ENCODE measurements around the gene MYO7B. TPM values are rescaled to one million over a fixed set of nuclear protein-coding genes. Genes with fewer than 3 reads are reported as not detected.

The MYO7B gene
- polyA plus RNA-seq, 4 donors: 0.59 to 24.5 (median 16.8) TPM

DNA sequence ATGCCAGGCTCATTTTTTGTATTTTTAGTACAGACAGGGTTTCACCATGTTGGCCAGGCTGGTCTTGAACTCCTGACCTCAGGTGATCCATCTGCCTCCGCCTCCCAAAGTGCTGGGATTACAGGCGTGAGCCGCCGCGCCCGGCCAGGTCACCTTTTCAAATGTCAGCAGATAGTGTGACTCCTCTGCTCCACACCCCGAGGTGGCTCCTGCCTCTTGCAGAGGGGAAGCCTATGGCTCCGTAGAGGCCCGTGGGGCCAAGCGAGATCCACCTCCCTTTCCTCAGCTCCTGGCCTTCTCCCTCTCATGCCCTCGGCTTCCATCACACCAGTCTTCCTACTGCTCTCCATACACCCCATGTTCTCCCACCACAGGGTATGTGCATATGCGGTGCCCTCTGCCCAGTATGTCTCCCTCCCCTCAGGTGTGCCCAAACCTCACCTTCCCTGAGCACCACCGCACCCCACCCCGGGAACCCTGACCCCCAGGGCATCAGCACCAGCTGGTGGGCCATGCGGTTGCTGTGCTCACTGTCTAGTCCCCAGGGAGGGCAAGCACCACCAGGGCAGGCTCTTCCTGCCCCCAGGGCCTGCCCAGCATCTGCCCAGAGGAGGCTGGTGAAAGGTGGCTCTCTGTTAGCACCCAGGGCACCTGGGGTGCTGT lies 121.2 kb downstream of the MYO7B start:
- DNase-seq (ENCODE audit: low read depth in 4 of 4, low spot score in 3 of 4): no peak

DNA sequence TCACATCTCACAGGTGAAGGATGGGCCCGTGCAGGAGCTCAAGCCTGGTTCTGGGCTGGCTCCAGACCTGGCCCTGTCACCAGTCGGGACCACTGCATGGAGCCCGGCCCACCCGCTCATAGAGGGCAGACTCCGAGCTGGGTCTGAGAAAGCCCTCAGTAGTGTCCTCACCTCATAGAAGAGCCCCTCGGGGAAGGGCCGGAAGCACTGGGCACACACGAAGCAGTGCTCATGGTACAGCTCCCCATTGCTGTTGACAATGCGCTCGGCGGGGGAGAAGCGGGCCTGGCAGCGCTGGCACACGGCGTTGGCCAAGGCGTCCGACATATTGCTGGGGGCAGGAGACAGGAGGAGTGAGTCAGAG lies 121.7 kb downstream of the MYO7B start:
- no peak for DNase-seq (ENCODE audit: low read depth in 4 of 4, low spot score in 3 of 4)

DNA sequence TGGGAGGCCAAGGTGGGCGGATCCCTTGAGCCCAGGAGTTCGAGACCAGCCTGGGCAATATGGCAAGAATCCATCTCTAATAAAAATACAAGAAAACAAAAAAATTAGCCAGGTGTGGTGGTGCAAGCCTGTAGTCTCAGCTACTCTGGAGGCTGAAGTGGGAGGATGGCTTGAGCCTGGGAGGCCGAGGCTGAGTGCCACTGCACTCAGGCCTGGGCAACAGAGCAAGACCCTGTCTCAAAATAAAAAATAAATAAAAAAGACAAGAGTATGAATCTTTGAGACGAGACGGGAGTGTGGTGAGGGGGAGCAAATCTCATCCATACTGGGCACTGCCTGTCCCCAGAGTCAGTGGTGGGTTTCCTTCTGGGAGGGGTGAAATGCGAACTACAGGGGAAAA lies 122.7 kb downstream of the MYO7B start:
- no peak for DNase-seq (ENCODE audit: low read depth in 4 of 4, low spot score in 3 of 4)

DNA sequence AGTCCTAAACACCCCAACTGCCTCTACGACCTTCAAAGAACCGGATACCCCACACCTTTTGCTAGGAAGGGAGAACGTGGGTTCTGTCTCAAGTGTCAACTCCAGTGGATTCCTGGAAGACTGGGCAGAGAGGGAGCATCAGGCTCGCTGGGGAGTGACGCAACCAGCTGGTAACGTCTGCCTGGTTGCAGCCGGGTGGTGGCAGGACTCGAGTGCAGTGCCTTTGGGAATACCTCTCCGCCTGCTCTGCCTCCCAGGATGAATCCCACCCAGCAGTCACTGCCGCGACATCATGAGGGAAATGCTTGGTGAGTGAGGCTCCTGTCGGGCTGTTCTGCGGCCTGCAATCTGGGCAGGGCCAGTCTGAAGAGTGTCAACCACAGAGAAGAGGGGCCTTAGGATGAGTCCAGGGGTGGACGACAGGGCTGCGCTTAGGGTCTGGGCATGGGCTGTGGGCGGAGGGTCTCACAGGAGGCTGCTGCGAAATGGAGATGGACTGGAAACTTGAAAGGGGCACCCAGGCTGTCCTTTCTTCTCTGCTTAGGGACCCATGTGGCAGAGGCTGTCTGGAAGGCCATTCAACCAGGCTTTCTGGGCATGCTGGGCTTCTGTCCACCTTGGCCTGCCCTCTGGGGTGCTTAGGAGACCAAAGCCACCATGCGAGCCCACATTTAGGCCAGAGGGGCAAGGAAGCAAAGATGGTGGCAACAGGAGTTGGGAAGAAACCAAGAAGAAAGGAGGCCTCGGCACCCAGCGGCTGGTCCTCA lies 123.3 kb downstream of the MYO7B start:
- DNase-seq (ENCODE audit: low read depth in 4 of 4, low spot score in 3 of 4): no peak

DNA sequence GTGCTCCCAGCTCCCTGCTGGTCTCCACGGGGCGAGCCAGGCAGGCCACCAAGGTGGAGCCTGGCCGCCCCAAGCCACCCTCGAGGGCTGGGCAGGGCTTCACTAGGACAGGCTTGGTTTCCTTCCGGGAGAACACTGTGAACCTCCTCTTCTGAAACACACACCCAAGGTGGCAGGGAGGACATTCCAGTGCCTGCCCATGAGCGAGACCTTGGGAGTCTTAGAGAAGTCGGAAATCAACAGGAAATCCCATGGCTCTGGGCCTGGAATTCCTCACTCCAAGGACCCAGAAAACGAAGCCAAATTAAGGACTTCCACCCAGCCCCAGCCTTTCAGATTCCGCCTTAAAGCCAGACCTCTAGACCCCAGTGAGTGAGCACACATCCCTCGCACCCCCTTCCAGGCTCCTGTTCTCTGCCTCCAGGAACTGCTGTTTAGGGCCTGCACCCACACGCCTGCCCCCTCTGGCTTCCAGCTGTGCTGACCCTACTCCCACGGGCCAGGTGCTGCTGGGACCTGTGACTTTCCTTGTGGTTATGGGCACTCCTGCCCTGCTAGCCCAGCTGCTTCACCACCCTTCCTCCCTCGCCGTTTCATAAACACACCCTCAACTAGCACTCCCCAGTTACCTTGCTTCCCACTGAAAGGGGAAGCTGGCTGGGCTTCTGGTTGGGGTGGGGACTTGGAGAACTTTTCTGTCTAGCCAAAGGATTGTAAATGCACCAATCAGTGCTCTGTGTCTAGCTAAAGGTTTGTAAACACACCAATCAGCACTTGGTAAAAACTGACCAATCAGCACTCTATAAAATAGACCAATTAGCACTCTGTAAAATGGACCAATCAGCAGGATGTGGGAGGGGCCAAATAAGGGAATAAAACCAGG lies 124.2 kb downstream of the MYO7B start:
- no peak for DNase-seq (ENCODE audit: low read depth in 4 of 4, low spot score in 3 of 4)

DNA sequence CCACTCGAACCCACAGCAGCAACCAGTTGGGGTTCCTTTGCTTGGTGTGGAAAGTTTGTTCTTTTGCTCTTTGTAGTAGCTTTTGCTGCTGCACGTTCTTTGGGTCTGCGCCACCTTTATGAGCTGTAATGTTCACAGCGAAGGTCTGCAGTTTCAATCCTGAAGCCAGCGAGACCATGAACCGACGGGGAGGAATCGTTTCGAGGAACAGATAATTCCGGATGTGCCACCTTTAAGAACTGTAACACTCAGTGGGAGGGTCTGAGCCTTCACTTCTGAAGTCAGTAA lies 124.8 kb downstream of the MYO7B start:
- no peak for DNase-seq (ENCODE audit: low read depth in 4 of 4, low spot score in 3 of 4)

DNA sequence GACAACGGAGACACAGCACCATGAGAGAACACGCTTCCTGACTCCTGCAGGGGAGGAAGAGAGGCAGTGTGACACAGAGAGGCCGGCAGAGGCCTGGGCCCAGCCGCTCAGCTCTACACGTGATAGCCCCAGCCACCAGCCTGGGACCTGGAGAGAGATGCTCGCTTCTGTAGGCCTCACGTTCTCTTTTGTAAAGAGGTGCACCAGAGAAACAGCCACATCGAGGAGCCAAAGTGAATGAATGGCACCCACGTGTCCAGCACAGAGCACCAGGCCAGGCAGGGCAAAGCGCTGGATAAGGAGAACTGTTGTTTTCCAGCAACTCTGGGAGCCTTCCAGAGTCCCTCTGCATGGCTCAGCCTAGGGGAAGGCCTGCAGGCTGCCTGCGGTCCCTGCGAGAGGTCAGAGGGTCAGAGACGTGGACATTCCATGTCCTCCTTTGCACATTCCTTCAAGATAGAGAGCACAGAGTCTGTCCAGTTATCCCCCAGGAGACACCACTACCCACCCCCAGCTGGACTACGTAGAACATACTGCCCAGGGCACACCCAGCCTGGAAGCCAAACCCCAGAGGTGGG lies 125.7 kb downstream of the MYO7B start:
- no peak for DNase-seq (ENCODE audit: low read depth in 4 of 4, low spot score in 3 of 4)

DNA sequence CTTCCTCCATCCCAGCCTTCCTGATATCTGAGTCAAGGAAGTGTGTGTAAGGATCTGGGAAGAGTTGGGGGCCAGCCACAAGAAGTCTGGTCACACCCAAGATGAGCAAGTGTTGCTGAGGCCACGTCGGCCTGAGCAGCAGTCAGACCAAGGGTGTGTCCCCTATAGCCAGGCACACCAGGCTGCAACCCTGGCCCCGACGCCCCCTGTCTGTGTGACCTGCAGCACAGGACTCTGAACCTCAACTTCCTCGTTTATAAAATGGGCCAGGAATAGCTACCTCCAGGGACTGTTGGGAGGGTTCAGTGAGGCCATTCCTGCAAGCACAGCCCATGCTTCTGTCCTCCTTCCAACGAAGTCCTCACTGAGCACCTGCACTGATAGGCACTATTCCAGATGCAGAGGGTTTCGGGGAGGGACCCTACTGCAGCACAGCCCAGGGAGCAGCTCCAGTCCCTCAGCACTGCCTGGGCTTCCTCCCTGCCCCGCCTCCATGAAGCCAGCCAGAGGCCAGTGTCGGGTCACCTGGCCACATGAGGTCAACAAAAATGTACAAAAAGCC lies 126.5 kb downstream of the MYO7B start:
- no peak for DNase-seq (ENCODE audit: low read depth in 4 of 4, low spot score in 3 of 4)

DNA sequence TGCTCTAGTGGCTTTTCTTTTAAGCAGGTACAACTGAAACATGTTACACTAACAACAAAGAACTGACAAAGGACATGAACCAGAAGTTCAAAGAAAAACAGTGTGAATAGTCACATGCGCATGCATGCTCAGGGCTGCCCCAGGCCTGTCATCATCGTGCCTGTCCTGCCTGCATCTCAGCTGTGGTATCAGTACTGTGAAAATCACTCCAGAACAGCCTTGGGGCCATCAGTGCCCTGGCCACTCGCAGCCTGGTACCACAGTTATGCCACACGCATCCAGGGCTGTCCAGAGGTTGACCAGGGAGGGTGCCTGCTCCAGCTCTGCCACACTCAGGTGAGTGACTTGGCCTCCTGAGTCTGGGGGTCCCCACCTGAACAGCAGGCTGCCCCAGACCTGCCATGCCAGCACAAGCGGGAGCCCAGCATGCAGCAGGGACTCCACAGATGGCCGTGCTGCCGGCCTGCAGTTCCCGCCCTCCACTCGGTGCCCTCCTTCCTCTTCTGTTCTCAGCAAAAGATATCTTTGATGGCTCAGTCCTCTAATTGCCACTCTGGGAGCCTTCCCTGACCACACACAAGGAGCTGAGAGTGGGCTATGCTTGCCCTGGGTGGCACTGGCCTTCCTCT lies 127.6 kb downstream of the MYO7B start:
- DNase-seq (ENCODE audit: low read depth in 4 of 4, low spot score in 3 of 4): no peak

DNA sequence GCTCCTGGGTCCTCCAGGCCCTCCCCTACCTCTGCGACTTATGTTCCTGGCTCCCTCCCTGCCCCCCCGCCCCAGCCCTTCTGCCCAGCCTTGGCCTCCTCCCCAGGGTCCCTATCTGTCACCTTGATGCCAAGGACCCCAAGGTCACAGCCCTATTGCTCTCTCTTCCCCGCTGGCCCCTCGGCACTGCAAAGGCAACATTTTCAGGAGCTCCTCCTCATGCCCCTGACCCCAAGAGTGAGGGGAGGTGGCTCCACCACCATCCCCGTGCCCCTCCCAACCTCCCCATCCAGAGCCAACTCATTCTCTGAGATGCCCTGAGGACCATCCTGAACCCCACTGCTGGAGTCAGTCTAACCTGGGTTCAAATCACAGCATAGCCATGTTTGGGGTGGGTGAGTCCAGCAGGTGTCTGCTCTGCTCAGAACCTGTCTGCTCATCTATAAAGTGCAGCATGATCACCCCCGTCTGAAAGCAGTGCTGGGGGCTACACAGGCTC lies 128.1 kb downstream of the MYO7B start:
- DNase-seq (ENCODE audit: low read depth in 4 of 4, low spot score in 3 of 4): no peak

DNA sequence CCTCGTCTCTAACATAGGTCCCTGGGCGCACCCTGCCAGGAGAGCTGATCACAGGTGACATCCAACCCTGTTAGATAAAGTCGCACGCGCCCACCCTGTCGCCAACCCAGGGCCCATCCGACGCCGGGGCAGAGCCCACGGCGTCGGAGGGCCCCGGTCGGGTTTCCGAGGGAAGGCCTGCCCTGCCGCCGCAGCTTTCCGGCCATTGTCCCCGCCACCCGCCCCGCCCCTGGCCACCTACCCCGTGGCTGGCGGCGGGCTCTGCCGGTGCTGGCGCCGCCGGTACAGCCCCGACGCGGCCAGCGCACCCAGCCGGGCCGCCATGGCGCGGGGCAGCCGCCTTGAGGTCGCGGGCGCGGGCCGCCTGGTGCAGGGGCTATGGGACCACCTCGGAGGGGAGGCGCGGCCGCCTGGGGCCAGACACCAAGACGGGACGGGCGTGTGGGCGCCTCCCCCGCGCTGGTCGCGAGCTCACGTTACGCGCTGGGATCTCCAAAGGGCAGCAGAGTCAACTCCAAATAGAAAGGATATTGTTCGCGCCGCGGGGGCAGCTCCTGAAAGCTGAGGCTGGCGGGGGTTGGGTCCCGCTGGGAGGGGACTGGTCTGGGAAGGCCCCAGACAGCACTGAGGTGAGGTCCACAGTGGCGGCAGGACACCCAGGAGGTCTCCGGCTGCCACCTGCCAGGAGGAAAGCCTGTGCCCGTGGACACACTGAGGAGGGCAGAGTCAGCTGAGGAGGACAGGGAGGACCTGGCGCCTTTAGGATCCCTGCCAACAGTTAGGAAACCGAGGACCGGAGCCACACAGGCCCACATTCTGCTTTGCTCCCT lies 128.8 kb downstream of the MYO7B start:
- no peak for DNase-seq (ENCODE audit: low read depth in 4 of 4, low spot score in 3 of 4)

DNA sequence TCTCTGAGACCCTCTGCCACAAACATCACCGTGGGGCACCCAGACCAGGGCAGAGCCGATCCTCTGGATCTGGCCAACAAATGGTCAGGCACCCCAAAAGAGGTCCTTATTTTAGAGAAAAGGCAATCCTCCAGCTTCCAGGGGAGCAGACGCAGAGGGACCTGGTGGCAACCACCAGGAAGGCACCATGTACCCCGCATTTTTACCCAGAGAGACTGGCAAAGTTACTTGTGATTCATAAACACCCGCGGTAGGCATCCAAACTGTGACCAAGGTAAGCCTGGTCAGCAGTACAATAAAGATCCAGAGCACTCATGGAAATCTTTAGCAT lies 129.4 kb downstream of the MYO7B start:
- no peak for DNase-seq (ENCODE audit: low read depth in 4 of 4, low spot score in 3 of 4)

DNA sequence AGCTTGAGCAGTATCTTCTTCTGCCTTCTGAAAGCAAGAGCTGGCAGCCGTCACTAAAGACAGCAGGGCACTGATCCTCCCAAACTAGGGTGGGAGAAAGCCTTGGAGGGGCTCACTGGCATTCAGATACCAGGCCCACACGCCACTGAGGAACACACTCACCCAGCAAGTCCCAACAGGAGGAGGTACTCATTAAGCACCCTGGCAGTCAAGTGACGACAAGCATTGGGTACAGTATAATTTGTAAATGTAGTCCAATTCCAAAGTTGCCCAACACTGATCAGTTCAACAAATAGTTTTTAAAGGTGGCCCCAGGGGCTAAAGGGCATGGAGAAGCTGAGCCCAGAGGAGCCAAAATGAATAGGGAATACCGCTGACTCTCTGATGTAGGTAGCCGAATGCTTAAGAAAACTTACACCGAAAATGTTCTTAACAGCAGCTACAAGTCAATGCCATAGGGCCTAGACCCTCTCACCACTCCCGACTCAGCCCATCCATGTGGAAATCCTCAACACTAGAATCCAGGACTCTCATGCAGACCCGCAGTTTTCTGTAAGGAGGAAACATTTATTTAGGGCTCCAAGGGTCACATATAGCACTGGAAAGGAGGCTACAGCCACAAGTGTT lies 129.9 kb downstream of the MYO7B start:
- DNase-seq (ENCODE audit: low read depth in 4 of 4, low spot score in 3 of 4): no peak

DNA sequence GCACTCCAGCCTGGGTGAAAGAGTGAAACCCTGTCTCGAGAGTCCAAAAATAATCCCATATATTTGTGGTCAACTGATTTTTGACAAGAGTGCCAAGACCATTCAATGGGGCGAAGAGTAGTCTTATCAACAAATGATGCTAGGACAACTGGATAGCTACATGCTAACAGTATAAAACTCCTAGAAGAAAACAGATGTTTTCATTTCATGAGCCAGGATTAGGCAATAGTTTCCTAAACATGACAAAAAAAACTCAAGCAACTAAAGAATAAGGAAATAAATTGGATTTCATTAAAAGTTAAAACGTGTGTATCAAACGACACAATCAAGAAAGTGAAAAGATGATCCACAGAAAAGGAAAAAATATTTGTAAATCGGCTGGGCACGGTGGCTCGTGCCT lies 133.6 kb downstream of the MYO7B start:
- DNase-seq (ENCODE audit: low read depth in 4 of 4, low spot score in 3 of 4): no peak

DNA sequence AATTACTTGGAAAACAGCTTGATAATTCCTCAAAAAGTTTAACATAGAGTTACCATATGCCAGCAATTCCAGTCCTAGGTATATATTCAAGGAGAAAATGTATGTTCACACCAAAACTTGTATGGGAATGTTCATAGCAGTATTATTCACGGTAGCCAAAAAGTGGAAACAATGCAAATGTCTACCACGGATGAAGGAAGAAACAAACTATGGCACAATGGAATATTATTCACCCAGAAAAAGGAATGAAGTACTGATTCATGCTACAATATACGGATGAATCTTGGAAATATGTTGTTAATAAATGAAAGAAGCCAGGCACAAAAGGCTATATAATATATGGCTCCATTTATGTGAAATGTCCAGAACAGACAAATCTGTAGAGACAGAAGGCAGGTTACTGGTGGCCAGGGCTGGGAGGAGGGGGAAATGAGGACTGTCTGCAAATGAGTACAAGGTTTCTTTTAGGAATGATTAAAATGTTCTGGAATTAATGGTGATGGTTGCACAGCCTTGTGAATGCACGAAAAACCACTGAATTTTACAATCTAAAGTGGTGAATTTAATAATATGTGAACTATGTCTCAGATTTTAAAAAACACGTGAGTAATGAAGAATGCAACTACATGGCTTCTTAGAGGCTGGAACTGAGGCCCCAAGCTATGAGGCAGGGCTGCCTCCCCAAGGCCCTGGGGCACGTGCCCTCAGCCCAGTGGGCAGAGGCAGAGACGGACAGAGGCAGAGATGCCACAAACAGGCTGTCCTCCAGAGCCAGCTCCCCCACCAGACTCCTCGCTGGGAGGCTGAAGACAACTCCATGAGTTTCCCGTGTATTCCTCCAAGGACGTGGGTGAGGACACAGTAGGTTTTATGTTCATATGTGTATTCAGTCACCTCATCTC lies 134.8 kb downstream of the MYO7B start:
- DNase-seq (ENCODE audit: low read depth in 4 of 4, low spot score in 3 of 4): no peak

DNA sequence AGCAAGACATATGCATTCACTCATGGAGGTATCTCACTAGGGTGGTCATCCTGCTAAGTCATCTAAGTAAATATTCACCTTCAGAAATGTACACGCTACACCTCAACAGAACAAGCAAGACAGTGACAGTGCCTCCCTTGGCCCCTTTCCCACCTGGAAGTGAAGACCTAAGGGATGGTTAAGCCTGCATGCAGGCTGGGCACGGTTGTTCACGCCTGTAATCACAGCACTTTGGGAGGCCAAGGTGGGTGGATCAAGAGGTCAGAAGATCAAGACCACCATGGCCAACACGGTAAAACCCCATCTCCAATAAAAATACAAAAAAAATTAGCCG lies 135.4 kb downstream of the MYO7B start:
- no peak for DNase-seq (ENCODE audit: low read depth in 4 of 4, low spot score in 3 of 4)

DNA sequence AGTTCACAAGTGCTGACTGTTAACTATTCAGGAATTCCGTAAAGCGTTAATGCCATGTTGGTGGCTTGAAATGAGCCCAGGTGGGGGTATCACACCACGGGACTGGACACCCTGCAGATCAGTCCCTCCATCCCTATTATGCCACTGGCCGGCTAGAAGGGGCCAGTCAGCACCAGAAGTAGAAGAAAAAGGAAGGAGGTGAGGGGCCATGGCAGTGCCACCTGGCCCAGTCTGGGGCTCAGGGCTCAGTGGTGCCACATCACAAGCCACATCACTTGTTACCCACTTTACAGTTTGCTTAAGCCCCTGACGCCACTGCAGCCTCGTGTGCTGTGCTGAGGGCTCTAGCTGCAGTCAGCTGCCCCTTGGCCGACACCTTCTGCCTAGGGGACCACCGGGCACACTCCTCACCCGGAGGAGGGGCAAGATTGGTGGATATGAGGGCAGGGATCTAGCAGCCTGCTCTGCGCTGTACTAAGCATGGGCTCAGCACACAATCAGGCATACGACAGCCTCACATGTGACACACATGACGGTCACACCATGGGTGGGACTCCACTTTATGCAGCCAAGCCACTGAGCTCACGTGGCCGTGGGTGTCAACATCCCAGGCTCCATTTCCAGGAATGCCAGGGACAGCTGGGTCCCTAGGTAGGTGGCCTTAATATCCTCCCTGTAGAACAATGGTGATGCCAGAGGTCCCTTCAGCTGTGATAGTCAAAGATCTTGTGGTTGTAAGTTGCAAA lies 136.2 kb downstream of the MYO7B start:
- DNase-seq (ENCODE audit: low read depth in 4 of 4, low spot score in 3 of 4): no peak
